Activated naive CD8-positive, alpha-beta T cell treated with anti-CD3 and anti-CD28 coated beads, Interleukin-2, amount 10 ng/mL, durations not matched to agents 7 days and 5 days (primary cell): ENCODE data around the gene RABL3. TPM values are rescaled to one million over a fixed set of nuclear protein-coding genes. Genes with fewer than 3 reads are reported as not detected.
A peak's percentile ranks its signal among the peaks of the same experiment; 100 is the strongest.
"Not testable (repeated sequence)": the region's sequence is repeated elsewhere in the genome, so short reads cannot be mapped to it uniquely, and the experiment has no call there.

Experiments
- ATAC-seq: fragments of 150-1000 bp; cut with Tn5 transposase; one replicate; pipeline ENCODE4 v1.10.0; 2021; ENCODE audit warnings: low read depth, moderate library complexity
- POLR2A ChIA-PET: fragments of 350-600 bp; sonication (Branson Sonifier 250); formaldehyde crosslinking; loops from one replicate; lab custom pipeline; 2021; ENCODE audit warnings: antibody characterized with exemption; lab: Charles Lee
- DNase-seq: peaks from one replicate; pipeline ENCODE4 v3.0.0; 2021
- H3K27ac Mint-ChIP-seq: one replicate; pipeline ENCODE4 v1.8.0; 2022; ENCODE audit warnings: mild to moderate bottlenecking, mixed read lengths
- H3K27me3 Mint-ChIP-seq: one replicate; pipeline ENCODE4 v1.8.0; 2022; ENCODE audit warnings: mild to moderate bottlenecking, moderate library complexity, mixed read lengths
- H3K36me3 Mint-ChIP-seq: one replicate; pipeline ENCODE4 v1.8.0; 2021; ENCODE audit warnings: mild to moderate bottlenecking, mixed read lengths
- H3K4me1 Mint-ChIP-seq: one replicate; pipeline ENCODE4 v1.8.0; 2021; ENCODE audit warnings: mixed read lengths
- H3K4me3 Mint-ChIP-seq: one replicate; pipeline ENCODE4 v1.8.0; 2022; ENCODE audit warnings: mild to moderate bottlenecking, moderate library complexity, mixed read lengths
- H3K9me3 Mint-ChIP-seq: one replicate; pipeline ENCODE4 v1.8.0; 2021; ENCODE audit warnings: mixed read lengths
- total RNA-seq, 2 experiments: library from RNA; stranded (reverse); gene quantifications; one replicate each; pipeline ENCODE4 v1.2.3, GENCODE V29; 2021

RABL3 gene
- total RNA-seq, 2 experiments from 2014 or later: 21.1 to 22.3 TPM

- peaks cover 7% of the 10 kb centered on the region for H3K4me1 Mint-ChIP-seq
- no peaks in the 10 kb centered on the region for H3K9me3 Mint-ChIP-seq
- no peak for DNase-seq
- H3K4me3 Mint-ChIP-seq: no peak overlapping the region
- H3K27ac Mint-ChIP-seq: no peak overlapping the region
- H3K27me3 Mint-ChIP-seq: no peaks in the 10 kb centered on the region
- POLR2A ChIA-PET: interaction anchor here (1.2 kb wide), 1 partner anchor 8 kb away, joined by 3 read pairs; no protein-coding TSS in a partner anchor
- peaks cover 29% of the 10 kb centered on the region for H3K36me3 Mint-ChIP-seq
- ATAC-seq: no peak
Measured at GRCh38 chr3:120764206-120764605, 21.9 kb upstream of the RABL3 start.

GRCh38 chr3:120763601-120764000 lies 21.3 kb upstream of the RABL3 start:
- Mint-ChIP-seq H3K4me3 (no peak overlapping the region), H3K9me3 (peaks cover 2% of the 10 kb centered on the region), H3K27ac (no peak overlapping the region), H3K4me1 (peaks cover 6% of the 10 kb centered on the region), H3K36me3 (peaks cover 31% of the 10 kb centered on the region), H3K27me3 (no peaks in the 10 kb centered on the region)
- POLR2A ChIA-PET: interaction anchor here (1.2 kb wide), 1 partner anchor 9 kb away, joined by 3 read pairs; no protein-coding TSS in a partner anchor
- ATAC-seq (no peak), DNase-seq (no peak)

- Mint-ChIP-seq H3K4me3 (no peak overlapping the region), H3K4me1 (peaks cover 6% of the 10 kb centered on the region), H3K36me3 (peaks cover 34% of the 10 kb centered on the region), H3K27ac (no peak overlapping the region), H3K27me3 (no peaks in the 10 kb centered on the region), H3K9me3 (peaks cover 2% of the 10 kb centered on the region)
- POLR2A ChIA-PET: no interaction called here
- ATAC-seq: no peak
- DNase-seq: no peak
Measured at GRCh38 chr3:120762615-120763014, 20.3 kb upstream of the RABL3 start.

- DNase-seq, H3K9me3 Mint-ChIP-seq, H3K27ac Mint-ChIP-seq, H3K4me3 Mint-ChIP-seq, H3K4me1 Mint-ChIP-seq, ATAC-seq, POLR2A ChIA-PET, H3K27me3 Mint-ChIP-seq: not testable (repeated sequence)
- H3K36me3 Mint-ChIP-seq: peaks cover 62% of the 10 kb centered on the region
Measured at GRCh38 chr3:120758551-120758950, 16.2 kb upstream of the RABL3 start.

- Mint-ChIP-seq H3K27me3 (no peaks in the 10 kb centered on the region), H3K27ac (no peak overlapping the region), H3K36me3 (peaks cover 60% of the 10 kb centered on the region), H3K4me1 (peaks cover 13% of the 10 kb centered on the region), H3K9me3 (peaks cover 2% of the 10 kb centered on the region), H3K4me3 (no peak overlapping the region)
- POLR2A ChIA-PET: no interaction called here
- ATAC-seq (no peak), DNase-seq (no peak)
Measured at GRCh38 chr3:120756061-120756460, 13.7 kb upstream of the RABL3 start.

GRCh38 chr3:120753810-120754209 lies 11.5 kb upstream of the RABL3 start:
- Mint-ChIP-seq H3K4me3 (no peak overlapping the region), H3K27ac (no peak overlapping the region), H3K27me3 (no peaks in the 10 kb centered on the region), H3K9me3 (no peaks in the 10 kb centered on the region), H3K36me3 (peaks cover 53% of the 10 kb centered on the region), H3K4me1 (peaks cover 15% of the 10 kb centered on the region)
- DNase-seq (no peak), ATAC-seq (no peak)
- POLR2A ChIA-PET: no interaction called here

- ATAC-seq (no peak), DNase-seq (no peak)
- no peaks in the 10 kb centered on the region for H3K9me3 Mint-ChIP-seq
- H3K4me1 Mint-ChIP-seq: peaks cover 15% of the 10 kb centered on the region
- H3K36me3 Mint-ChIP-seq: peaks cover 47% of the 10 kb centered on the region
- H3K27ac Mint-ChIP-seq: no peak overlapping the region
- H3K4me3 Mint-ChIP-seq: no peak overlapping the region
- no peaks in the 10 kb centered on the region for H3K27me3 Mint-ChIP-seq
- POLR2A ChIA-PET: no interaction called here
Measured at GRCh38 chr3:120752865-120753264, 10.5 kb upstream of the RABL3 start.

- Mint-ChIP-seq H3K36me3 (peaks cover 48% of the 10 kb centered on the region), H3K4me3 (no peak overlapping the region), H3K27ac (no peak overlapping the region), H3K27me3 (no peaks in the 10 kb centered on the region), H3K4me1 (peaks cover 15% of the 10 kb centered on the region), H3K9me3 (no peaks in the 10 kb centered on the region)
- DNase-seq: no peak
- POLR2A ChIA-PET: no interaction called here
- ATAC-seq: no peak
Measured at GRCh38 chr3:120752230-120752629, 9.9 kb upstream of the RABL3 start.

- Mint-ChIP-seq H3K9me3 (no peaks in the 10 kb centered on the region), H3K4me3 (no peak overlapping the region), H3K27me3 (no peaks in the 10 kb centered on the region), H3K36me3 (peaks cover 35% of the 10 kb centered on the region), H3K27ac (no peak overlapping the region), H3K4me1 (peaks cover 18% of the 10 kb centered on the region)
- POLR2A ChIA-PET: no interaction called here
- ATAC-seq (no peak), DNase-seq (no peak)
Measured at GRCh38 chr3:120749843-120750242, 7.5 kb upstream of the RABL3 start.

- Mint-ChIP-seq H3K4me3 (no peak overlapping the region), H3K27ac (no peak overlapping the region), H3K36me3 (peaks cover 14% of the 10 kb centered on the region), H3K4me1 (peaks cover 25% of the 10 kb centered on the region), H3K9me3 (no peaks in the 10 kb centered on the region), H3K27me3 (no peaks in the 10 kb centered on the region)
- ATAC-seq: no peak
- POLR2A ChIA-PET: no interaction called here
- DNase-seq: no peak
Measured at GRCh38 chr3:120745466-120745865, 3.1 kb upstream of the RABL3 start.

GRCh38 chr3:120743556-120744195 lies 1.4 kb upstream of the RABL3 start:
- H3K27me3 Mint-ChIP-seq: no peaks in the 10 kb centered on the region
- H3K36me3 Mint-ChIP-seq: peaks cover 9% of the 10 kb centered on the region
- H3K27ac Mint-ChIP-seq: peak overlapping the region; percentile 90
- peaks cover 23% of the 10 kb centered on the region for H3K4me1 Mint-ChIP-seq
- no peak for ATAC-seq
- no peak for DNase-seq
- peak overlapping the region; percentile 85 for H3K4me3 Mint-ChIP-seq
- POLR2A ChIA-PET: interaction anchor here (1.0 to 3.0 kb wide), 2 partner anchors 24 to 147 kb away, joined by 3 to 27 read pairs; partner anchors contain the start of gene NDUFB4
- no peaks in the 10 kb centered on the region for H3K9me3 Mint-ChIP-seq

GRCh38 chr3:120742849-120743365 lies 591 bp upstream of the RABL3 start:
- DNase-seq: peak; percentile 57
- peak; percentile 12 for ATAC-seq
- H3K27me3 Mint-ChIP-seq: no peaks in the 10 kb centered on the region
- POLR2A ChIA-PET: interaction anchor here (1.0 to 3.0 kb wide), 2 partner anchors 23 to 146 kb away, joined by 3 to 27 read pairs; partner anchors contain the start of gene NDUFB4
- H3K4me3 Mint-ChIP-seq: peak overlapping the region; percentile 85
- no peaks in the 10 kb centered on the region for H3K9me3 Mint-ChIP-seq
- peaks cover 11% of the 10 kb centered on the region for H3K36me3 Mint-ChIP-seq
- peaks cover 23% of the 10 kb centered on the region for H3K4me1 Mint-ChIP-seq
- H3K27ac Mint-ChIP-seq: peak overlapping the region; percentile 90

- peaks cover 3% of the 10 kb centered on the region for H3K9me3 Mint-ChIP-seq
- peak overlapping the region; percentile 90 for H3K27ac Mint-ChIP-seq
- H3K27me3 Mint-ChIP-seq: no peaks in the 10 kb centered on the region
- POLR2A ChIA-PET: interaction anchor here (1.1 to 3.0 kb wide), 2 partner anchors 22 to 145 kb away, joined by 4 to 27 read pairs; partner anchors contain the start of gene NDUFB4
- ATAC-seq: peak; percentile 12
- H3K4me3 Mint-ChIP-seq: peak overlapping the region; percentile 85
- H3K4me1 Mint-ChIP-seq: peaks cover 23% of the 10 kb centered on the region
- no peak for DNase-seq
- H3K36me3 Mint-ChIP-seq: peaks cover 16% of the 10 kb centered on the region
Measured at GRCh38 chr3:120741837-120742197, 499 bp downstream of the RABL3 start.

GRCh38 chr3:120741320-120741719 lies 996 bp downstream of the RABL3 start:
- peaks cover 16% of the 10 kb centered on the region for H3K36me3 Mint-ChIP-seq

More at GRCh38 chr3:120741320-120741719, 996 bp downstream of the RABL3 start:
- DNase-seq (no peak), ATAC-seq (no peak)
- H3K4me1 Mint-ChIP-seq: peaks cover 23% of the 10 kb centered on the region
- POLR2A ChIA-PET: interaction anchor here (1.1 to 3.0 kb wide), 2 partner anchors 21 to 145 kb away, joined by 4 to 27 read pairs; partner anchors contain the start of gene NDUFB4
- H3K27ac Mint-ChIP-seq: peak overlapping the region; percentile 80
- peaks cover 4% of the 10 kb centered on the region for H3K9me3 Mint-ChIP-seq
- peak overlapping the region; percentile 85 for H3K4me3 Mint-ChIP-seq
- H3K27me3 Mint-ChIP-seq: no peaks in the 10 kb centered on the region
